ENCODE data around the gene COPS7A. TPM values are rescaled to one million over a fixed set of nuclear protein-coding genes. Genes with fewer than 3 reads are reported as not detected.
A peak's percentile ranks its signal among the peaks of the same experiment; 100 is the strongest.
"Not testable (repeated sequence)": the region's sequence is repeated elsewhere in the genome, so short reads cannot be mapped to it uniquely, and the experiment has no call there.

Gene COPS7A
- polyA plus RNA-seq, 4 donors = 30.5 to 49.3 (median 36.1) TPM

DNA sequence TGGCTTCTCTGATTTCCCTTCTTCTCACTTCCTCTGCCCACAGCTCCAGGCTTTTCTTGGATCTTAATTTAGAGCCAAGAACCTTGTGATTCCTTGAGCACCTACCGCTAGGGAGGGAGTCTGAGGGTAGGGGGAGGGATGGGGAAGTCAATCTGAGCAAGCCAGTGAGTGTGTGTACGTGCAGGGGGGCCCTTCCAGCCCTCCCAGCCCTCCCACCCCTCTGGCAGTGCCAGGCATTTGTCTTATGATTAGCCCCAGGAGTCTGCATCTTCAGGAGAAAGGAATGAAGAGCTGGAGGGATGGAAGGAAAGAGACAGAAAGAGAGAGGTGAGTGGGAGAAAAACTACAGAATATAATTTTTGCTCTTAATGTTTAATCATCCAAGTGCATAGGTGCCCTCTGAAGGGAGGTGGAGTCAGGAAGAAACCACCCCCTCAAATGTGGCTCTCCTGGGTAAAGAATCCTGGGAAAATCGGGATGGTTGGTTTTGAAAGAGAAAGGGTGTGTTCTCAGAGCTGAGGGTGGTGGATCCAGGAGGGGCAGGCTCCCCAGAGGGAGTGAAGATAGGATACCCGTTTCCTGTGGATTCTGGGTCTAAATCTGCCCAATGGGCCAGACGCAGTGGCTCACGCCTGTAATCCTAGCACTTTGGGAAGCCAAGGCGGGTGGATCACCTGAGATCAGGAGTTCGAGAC, 25.3 kb upstream of the COPS7A start:
- peaks cover 4 to 67% (median 18%) of the 10 kb centered on the region in 3 donors for H3K27me3 ChIP-seq (ENCODE audit: control insufficient read depth in 3 of 3, insufficient read depth in 3 of 3, low read length in 3 of 3)
- H3K36me3 ChIP-seq (ENCODE audit: control insufficient read depth in 3 of 3, insufficient read depth in 2 of 3, low read depth in 1 of 3, low read length in 3 of 3) = peaks cover 0 to 4% (median 0%) of the 10 kb centered on the region in 3 donors
- no peak overlapping the region for H3K27ac ChIP-seq (ENCODE audit: low read depth in 1 of 3, low read length in 2 of 3)
- WGBS, 3 donors = 48 to 59% (median 50%) methylated on average over 8 of the region's 8 CpGs
- H3K4me1 ChIP-seq (ENCODE audit: control insufficient read depth in 3 of 3, insufficient read depth in 2 of 3, low read depth in 1 of 3, low read length in 2 of 3) = peaks cover 0 to 5% (median 0%) of the 10 kb centered on the region in 3 donors
- no peak overlapping the region for H3K4me3 ChIP-seq (ENCODE audit: low read depth in 1 of 3, low read length in 3 of 3)
- FAIRE-seq (no peak), DNase-seq (no peak)
- H3K9me3 ChIP-seq (ENCODE audit: control insufficient read depth in 2 of 2, insufficient read depth in 1 of 2, low read depth in 1 of 2, low read length in 1 of 2) = no peaks in the 10 kb centered on the region

DNA sequence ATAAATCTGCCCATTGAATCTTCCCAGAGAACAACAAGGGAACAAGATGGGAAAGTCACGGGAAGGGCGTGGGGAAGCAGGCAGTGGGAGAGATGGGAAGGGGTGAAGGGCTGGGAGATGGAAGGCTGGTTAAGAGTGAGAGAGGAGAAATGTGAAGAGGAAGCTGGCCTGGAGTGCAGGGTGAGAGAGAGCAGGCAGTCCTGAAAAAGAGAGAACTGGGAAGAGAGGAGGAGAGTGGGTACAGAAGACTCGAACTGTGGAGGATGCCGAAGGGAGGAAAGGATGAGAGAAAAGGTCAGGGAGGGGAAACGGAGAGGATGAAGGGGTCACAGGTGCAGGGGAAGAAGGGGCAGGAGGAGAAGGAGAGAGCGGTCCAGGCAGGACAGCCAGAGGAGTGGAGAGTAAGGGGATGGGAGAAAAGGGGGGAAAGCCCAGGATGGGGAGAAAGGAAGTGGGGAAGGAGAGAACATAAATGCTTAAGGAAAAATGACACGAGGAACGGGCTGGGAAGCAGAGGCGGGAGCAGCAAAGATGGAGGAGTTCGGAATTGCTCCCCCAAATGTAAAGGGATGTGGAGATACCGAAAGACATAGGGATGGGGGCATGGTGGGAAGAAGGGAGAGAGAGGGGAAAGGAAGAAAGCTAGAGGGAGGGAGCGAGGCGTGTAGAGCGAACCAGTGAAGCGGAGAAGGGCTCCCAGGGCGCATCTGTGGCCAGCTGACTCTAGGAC, 24.4 kb upstream of the COPS7A start:
- WGBS, 3 donors = 17 to 24% (median 18%) methylated on average over 12 to 16 of the region's 16 CpGs
- peaks cover 0 to 5% (median 0%) of the 10 kb centered on the region in 3 donors for H3K4me1 ChIP-seq (ENCODE audit: control insufficient read depth in 3 of 3, insufficient read depth in 2 of 3, low read depth in 1 of 3, low read length in 2 of 3)
- no peak overlapping the region for H3K27ac ChIP-seq (ENCODE audit: low read depth in 1 of 3, low read length in 2 of 3)
- H3K27me3 ChIP-seq (ENCODE audit: control insufficient read depth in 3 of 3, insufficient read depth in 3 of 3, low read length in 3 of 3) = peaks cover 4 to 76% (median 20%) of the 10 kb centered on the region in 3 donors
- peak overlapping the region in 2 of 3 donors; percentile 37 to 39 for H3K4me3 ChIP-seq (ENCODE audit: low read depth in 1 of 3, low read length in 3 of 3)
- no peaks in the 10 kb centered on the region for H3K9me3 ChIP-seq (ENCODE audit: control insufficient read depth in 2 of 2, insufficient read depth in 1 of 2, low read depth in 1 of 2, low read length in 1 of 2)
- DNase-seq = no peak
- no peak for FAIRE-seq
- peaks cover 0 to 3% (median 0%) of the 10 kb centered on the region in 3 donors for H3K36me3 ChIP-seq (ENCODE audit: control insufficient read depth in 3 of 3, insufficient read depth in 2 of 3, low read depth in 1 of 3, low read length in 3 of 3)

- FAIRE-seq (no peak), DNase-seq (peak in 1 of 2 donors; percentile 18)
- WGBS, 3 donors = 1 to 3% (median 1%) methylated on average over 27 to 65 of the region's 65 CpGs
- Histone ChIP-seq H3K36me3 (ENCODE audit: control insufficient read depth in 3 of 3, insufficient read depth in 2 of 3, low read depth in 1 of 3, low read length in 3 of 3) (no peaks in the 10 kb centered on the region), H3K4me3 (ENCODE audit: low read depth in 1 of 3, low read length in 3 of 3) (peak overlapping the region; percentile 37 to 40 (median 39)), H3K27ac (ENCODE audit: low read depth in 1 of 3, low read length in 2 of 3) (no peak overlapping the region), H3K9me3 (ENCODE audit: control insufficient read depth in 2 of 2, insufficient read depth in 1 of 2, low read depth in 1 of 2, low read length in 1 of 2) (no peaks in the 10 kb centered on the region), H3K27me3 (ENCODE audit: control insufficient read depth in 3 of 3, insufficient read depth in 3 of 3, low read length in 3 of 3) (peaks cover 4 to 76% (median 20%) of the 10 kb centered on the region in 3 donors), H3K4me1 (ENCODE audit: control insufficient read depth in 3 of 3, insufficient read depth in 2 of 3, low read depth in 1 of 3, low read length in 2 of 3) (peaks cover 0 to 5% (median 0%) of the 10 kb centered on the region in 3 donors)
These were observed 23.7 kb upstream of the COPS7A start for GRCh38 chr12:6699989-6700645.

DNA sequence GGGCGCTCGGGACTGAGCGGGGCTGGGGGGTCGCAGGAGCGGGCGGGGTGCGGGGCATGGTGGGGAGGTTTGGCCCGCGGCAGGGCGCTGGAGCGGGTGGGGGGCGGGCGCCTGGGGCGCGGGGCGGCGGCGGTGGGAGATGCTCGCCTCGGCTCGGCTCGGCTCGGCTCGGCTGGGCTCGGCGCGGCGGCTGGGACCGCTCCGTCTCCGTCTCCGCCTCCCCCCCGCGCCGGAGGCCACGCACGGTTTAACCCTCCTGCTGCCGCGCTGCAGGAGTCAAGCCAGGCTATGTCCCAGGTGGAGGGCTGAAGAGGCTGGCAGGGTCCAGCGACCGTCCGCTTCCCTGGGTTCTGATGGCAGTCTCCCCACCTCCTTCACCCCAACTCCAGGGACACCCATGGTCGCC, 23.2 kb upstream of the COPS7A start, which contains the start of gene PIANP:
Gene PIANP, minus strand, starts transcription at position 170 of the 406 bp plus-strand sequence. CDS start 2,754 bp downstream, outside the sequence.
- 0 to 4% (median 0%) methylated on average over 16 to 43 of the region's 43 CpGs for WGBS, 3 donors
- no peak within 1 kb of the TSS for H3K27ac ChIP-seq (ENCODE audit: low read depth in 1 of 3, low read length in 2 of 3)
- no peak for FAIRE-seq

GRCh38 chr12:6701078-6701768, 22.6 kb upstream of the COPS7A start:
- Histone ChIP-seq H3K4me3 (ENCODE audit: low read depth in 1 of 3, low read length in 3 of 3) (peak overlapping the region in 2 of 3 donors; percentile 14 to 37), H3K9me3 (ENCODE audit: control insufficient read depth in 2 of 2, insufficient read depth in 1 of 2, low read depth in 1 of 2, low read length in 1 of 2) (no peaks in the 10 kb centered on the region), H3K27ac (ENCODE audit: low read depth in 1 of 3, low read length in 2 of 3) (no peak overlapping the region), H3K36me3 (ENCODE audit: control insufficient read depth in 3 of 3, insufficient read depth in 2 of 3, low read depth in 1 of 3, low read length in 3 of 3) (no peaks in the 10 kb centered on the region), H3K27me3 (ENCODE audit: control insufficient read depth in 3 of 3, insufficient read depth in 3 of 3, low read length in 3 of 3) (peaks cover 4 to 77% (median 20%) of the 10 kb centered on the region in 3 donors), H3K4me1 (ENCODE audit: control insufficient read depth in 3 of 3, insufficient read depth in 2 of 3, low read depth in 1 of 3, low read length in 2 of 3) (peaks cover 0 to 5% (median 0%) of the 10 kb centered on the region in 3 donors)
- WGBS, 3 donors = 30 to 31% (median 30%) methylated on average over 13 of the region's 13 CpGs
- DNase-seq (no peak), FAIRE-seq (no peak)

More for the DNA sequence above, 23.2 kb upstream of the COPS7A start, which contains the start of gene PIANP:
- Histone ChIP-seq H3K4me1 (ENCODE audit: control insufficient read depth in 3 of 3, insufficient read depth in 2 of 3, low read depth in 1 of 3, low read length in 2 of 3) (peaks cover 0 to 5% (median 0%) of the 10 kb centered on the region in 3 donors), H3K9me3 (ENCODE audit: control insufficient read depth in 2 of 2, insufficient read depth in 1 of 2, low read depth in 1 of 2, low read length in 1 of 2) (no peaks in the 10 kb centered on the region), H3K36me3 (ENCODE audit: control insufficient read depth in 3 of 3, insufficient read depth in 2 of 3, low read depth in 1 of 3, low read length in 3 of 3) (no peaks in the 10 kb centered on the region), H3K27me3 (ENCODE audit: control insufficient read depth in 3 of 3, insufficient read depth in 3 of 3, low read length in 3 of 3) (peaks cover 4 to 78% (median 20%) of the 10 kb centered on the region in 3 donors), H3K4me3 (ENCODE audit: low read depth in 1 of 3, low read length in 3 of 3) (peak within 1 kb of the TSS; percentile 37 to 40 (median 39))
- DNase-seq = peak in 1 of 2 donors; percentile 71

DNA sequence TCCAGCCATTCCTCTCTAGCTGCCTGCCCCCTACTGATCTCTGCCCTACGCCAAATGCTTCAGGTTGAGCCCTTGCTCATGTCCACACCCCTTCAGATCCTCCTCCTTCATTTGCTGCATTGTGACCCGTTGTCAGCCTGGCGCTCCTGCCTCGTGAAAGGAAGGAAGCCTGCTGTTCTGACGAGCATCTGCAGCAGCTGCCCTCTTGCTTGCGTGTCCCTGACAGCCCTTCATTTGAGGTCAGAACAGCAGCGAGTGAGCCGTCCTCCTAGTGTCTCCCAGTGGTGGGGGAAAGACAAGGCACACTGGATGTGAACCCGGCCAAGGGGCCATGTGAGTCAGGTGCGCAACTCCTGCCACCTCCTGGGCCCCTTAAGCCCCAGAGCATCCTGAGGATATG, 20.2 kb upstream of the COPS7A start:
- FAIRE-seq = no peak
- Histone ChIP-seq H3K4me1 (ENCODE audit: control insufficient read depth in 3 of 3, insufficient read depth in 2 of 3, low read depth in 1 of 3, low read length in 2 of 3) (peaks cover 0 to 5% (median 0%) of the 10 kb centered on the region in 3 donors), H3K9me3 (ENCODE audit: control insufficient read depth in 2 of 2, insufficient read depth in 1 of 2, low read depth in 1 of 2, low read length in 1 of 2) (no peaks in the 10 kb centered on the region), H3K4me3 (ENCODE audit: low read depth in 1 of 3, low read length in 3 of 3) (no peak overlapping the region), H3K27ac (ENCODE audit: low read depth in 1 of 3, low read length in 2 of 3) (no peak overlapping the region), H3K27me3 (ENCODE audit: control insufficient read depth in 3 of 3, insufficient read depth in 3 of 3, low read length in 3 of 3) (peaks cover 4 to 54% (median 20%) of the 10 kb centered on the region in 3 donors), H3K36me3 (ENCODE audit: control insufficient read depth in 3 of 3, insufficient read depth in 2 of 3, low read depth in 1 of 3, low read length in 3 of 3) (no peaks in the 10 kb centered on the region)
- no peak for DNase-seq
- 8 to 10% (median 9%) methylated on average over 10 of the region's 10 CpGs for WGBS, 3 donors

DNA sequence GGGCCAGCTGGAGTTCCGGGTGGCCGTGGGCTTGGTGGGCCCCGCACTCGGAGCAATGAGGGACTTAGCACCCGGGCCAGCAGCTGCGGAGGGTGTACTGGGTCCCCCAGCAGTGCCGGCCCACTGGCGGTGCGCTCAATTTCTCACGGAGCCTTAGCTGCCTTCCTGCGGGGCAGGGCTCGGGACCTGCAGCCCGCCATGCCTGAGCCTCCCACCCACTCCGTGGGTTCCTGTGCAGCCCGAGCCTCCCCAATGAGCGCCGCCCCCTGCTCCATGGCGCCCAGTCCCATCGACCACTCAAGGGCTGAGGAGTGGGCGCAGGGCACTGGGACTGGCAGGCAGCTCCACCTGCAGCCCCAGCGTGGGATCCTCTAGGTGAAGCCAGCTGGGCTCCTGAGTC, 15.5 kb upstream of the COPS7A start:
- not testable (repeated sequence) for H3K4me3 ChIP-seq (ENCODE audit: low read depth in 1 of 3, low read length in 3 of 3); H3K4me1 ChIP-seq (ENCODE audit: control insufficient read depth in 3 of 3, insufficient read depth in 2 of 3, low read depth in 1 of 3, low read length in 2 of 3); FAIRE-seq; H3K9me3 ChIP-seq (ENCODE audit: control insufficient read depth in 2 of 2, insufficient read depth in 1 of 2, low read depth in 1 of 2, low read length in 1 of 2); H3K27ac ChIP-seq (ENCODE audit: low read depth in 1 of 3, low read length in 2 of 3); H3K36me3 ChIP-seq (ENCODE audit: control insufficient read depth in 3 of 3, insufficient read depth in 2 of 3, low read depth in 1 of 3, low read length in 3 of 3); DNase-seq
- 92 to 94% (median 93%) methylated on average over 20 to 21 of the region's 21 CpGs for WGBS, 3 donors
- peaks cover 0 to 12% (median 2%) of the 10 kb centered on the region in 3 donors for H3K27me3 ChIP-seq (ENCODE audit: control insufficient read depth in 3 of 3, insufficient read depth in 3 of 3, low read length in 3 of 3)
